NCI-H2171 treated with DMSO at 0.1 percent for 48 hours (cell line): Measurements from ENCODE around the gene KDM3B.
"Not testable (repeated sequence)": the region's sequence is repeated elsewhere in the genome, so short reads cannot be mapped to it uniquely, and the experiment has no call there.

Experiments
- DNase-seq: peaks from one replicate; lab custom pipeline; 2025; lab: John Stamatoyannopoulos, UW

Gene KDM3B

GRCh38 chr5:138466900-138467710, 114.6 kb downstream of the KDM3B start:
- DNase-seq = no peak

- no peak for DNase-seq
These were observed 115.2 kb downstream of the KDM3B start for GRCh38 chr5:138467711-138468132.

- DNase-seq = no peak
These were observed 115.9 kb downstream of the KDM3B start for GRCh38 chr5:138468133-138468965.

- DNase-seq = no peak
These were observed 116.6 kb downstream of the KDM3B start for GRCh38 chr5:138468966-138469539.

GRCh38 chr5:138469540-138470321, 117.2 kb downstream of the KDM3B start:
- no peak for DNase-seq

- DNase-seq = no peak
These were observed 118.0 kb downstream of the KDM3B start for GRCh38 chr5:138470322-138471051.

GRCh38 chr5:138471052-138471361, 118.5 kb downstream of the KDM3B start:
- DNase-seq = no peak

- DNase-seq = no peak
These were observed 119.9 kb downstream of the KDM3B start for GRCh38 chr5:138472353-138472752.

- DNase-seq = not testable (repeated sequence)
These were observed 120.7 kb downstream of the KDM3B start for GRCh38 chr5:138473151-138473550.

GRCh38 chr5:138476918-138477317, 124.4 kb downstream of the KDM3B start:
- no peak for DNase-seq

GRCh38 chr5:138482638-138483037, 130.2 kb downstream of the KDM3B start:
- DNase-seq = no peak
